Suppressor macrophage treated with lipopolysaccharide for 1 hour (primary cell): ENCODE data around the gene SPRR2D.

Experiments
- DNase-seq, 3 donors: peaks; one replicate each; pipeline ENCODE4 v3.0.0-alpha.2; 2020 to 2022

The SPRR2D gene

DNA sequence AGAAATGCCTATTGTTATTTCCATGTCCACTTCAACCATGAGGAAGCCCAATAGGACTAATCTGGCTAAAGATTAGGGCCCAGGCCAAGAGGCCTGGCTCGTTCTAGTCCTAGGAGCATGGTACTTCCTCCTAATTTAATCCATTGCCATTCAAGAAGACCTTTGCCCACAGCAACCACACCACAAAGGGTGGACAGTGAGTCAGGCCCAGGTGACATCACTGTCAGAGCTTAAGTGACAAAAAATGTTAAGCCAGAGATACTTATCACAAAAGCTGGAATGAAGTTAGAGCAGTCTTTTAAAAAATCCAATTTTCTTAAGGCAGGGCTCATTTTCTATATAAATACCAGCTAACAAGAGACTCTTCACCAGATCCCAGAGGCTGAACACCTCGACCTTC lies 39.5 kb downstream of the SPRR2D start, which contains the start of gene SPRR3:
SPRR3 (plus strand) TSS at position 368 of the 400 bp plus-strand sequence. CDS start 1,272 bp downstream, outside the sequence.
- DNase-seq: peak in 2 of 3 donors; percentile 26 to 35

DNA sequence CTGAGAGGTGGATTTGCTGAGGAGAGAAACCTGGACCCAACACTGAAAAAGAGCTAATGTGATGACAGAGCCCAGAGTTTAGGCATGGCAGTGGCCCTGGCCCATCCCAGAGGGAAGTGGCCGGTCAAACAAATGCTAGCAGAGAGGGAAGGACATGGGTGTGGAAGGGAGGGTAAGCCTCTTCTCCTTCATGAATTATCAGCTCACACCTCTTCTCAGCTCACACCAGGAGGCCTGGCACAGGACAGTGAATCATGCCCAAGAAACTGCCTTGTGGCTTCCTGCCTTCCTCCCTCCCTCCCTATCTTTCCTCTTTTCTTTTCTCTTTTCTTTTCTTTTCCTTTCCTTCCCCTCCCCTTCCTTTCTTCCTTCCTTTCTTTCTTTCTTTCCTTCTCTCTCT lies 40.6 kb downstream of the SPRR2D start:
- no peak for DNase-seq

DNA sequence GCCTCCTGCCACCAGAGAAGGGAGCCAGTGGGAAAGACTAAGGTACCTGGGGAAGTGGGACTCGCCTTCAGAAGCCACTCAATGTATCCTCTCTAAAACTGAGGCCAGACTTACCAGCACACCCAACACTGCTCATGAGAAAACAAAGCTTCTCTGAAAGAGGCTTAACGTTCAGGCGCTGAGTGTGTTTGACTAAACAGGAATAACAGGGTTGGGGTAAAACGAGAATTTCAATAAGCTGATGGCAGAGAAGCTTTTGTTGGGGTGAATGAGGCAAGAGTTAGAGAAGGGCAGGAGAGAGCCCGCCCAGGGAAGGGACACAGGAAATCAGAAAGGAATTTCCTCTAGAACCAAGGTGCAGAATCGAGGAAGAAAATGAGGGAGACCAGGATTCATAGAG lies 41.1 kb downstream of the SPRR2D start:
- no peak for DNase-seq

DNA sequence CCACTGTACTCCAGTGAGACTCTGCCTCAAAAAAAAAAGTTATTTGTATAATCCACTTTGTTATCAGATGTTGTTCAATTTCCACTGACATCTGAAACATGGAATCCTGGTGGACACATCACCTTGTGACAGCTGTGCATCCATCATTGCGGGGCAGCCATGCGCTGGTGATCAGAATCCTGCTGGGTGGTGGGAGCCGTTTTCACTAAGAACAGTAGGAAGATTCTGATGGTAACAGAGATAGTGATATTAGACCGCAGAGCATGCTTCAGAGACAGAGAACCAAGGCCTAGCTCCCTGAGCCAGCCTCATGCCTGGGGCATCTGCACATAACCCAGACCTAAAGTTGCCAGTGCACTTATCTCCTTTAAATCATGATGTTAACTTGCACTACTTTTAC lies 42.4 kb downstream of the SPRR2D start:
- DNase-seq: no peak

DNA sequence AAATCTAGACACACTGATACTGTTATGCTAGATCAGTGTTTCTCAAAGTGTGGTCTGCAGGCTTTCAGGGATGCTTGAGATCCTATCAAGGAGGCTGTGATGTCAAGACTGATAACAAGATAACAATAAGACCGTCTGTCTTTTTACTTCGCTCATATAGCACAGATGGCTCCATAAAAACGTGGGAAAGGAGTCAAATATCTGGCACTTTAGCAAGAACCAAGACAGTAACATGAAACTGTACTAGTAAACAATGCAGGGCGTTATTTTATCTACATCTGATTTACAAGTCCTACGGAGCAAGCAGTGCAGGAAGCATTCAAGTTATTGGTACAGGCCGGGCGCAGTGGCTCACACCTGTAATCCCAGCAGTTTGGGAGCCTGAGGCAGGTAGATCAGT lies 43.0 kb downstream of the SPRR2D start:
- no peak for DNase-seq

DNA sequence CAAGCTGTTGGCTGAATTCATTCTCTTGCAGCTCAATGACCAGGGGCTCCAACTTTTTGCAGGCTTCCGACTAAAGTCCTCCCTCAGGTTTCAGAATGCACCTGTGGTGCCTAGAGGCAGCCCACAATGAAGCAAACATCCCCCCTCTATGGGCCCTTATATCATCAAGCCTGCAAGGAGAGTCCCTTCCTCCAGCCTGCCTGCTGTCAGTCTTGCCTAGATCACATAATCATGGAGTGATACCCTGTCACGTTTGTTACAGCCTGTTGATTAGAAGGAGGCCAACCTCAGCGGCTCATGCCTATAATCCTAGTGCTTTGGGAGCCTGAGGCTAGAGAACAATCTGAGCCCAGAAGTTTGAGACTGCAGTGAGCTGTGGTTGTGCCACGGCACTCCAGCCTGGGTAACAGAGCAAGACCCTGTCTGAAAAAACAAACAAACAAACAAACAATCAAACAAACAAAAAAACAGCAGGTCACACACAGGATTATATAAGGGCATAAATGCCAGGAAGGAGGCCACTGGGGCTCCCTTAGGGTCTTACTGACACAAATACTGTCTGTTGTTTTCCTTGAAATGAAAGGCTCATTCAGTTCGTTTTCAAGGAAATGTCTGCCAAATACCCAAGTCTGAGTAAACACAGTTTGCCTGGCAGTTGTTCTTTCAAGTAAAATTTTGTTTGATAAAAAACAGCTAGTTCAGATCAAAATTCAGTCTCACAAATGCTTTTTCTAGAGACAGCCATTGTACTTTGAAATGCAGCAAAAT lies 44.1 kb downstream of the SPRR2D start:
- no peak for DNase-seq

DNA sequence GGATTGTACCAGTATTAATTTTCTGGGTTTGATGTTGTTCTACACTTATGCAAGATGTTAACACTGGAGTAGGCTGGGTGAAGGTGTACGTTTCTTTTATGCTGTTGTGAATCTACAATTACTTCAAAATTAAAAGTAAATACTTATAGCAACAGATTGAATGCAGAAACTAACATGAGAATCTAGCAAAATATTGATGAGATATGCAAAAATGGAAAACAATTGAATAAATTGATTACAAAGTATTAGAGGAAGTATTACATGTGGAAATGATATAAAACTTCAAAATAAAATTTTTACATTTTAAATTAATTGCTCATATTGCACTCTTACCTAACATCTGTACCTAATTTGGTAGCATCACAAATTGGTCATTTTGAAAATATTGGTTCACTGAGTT lies 45.1 kb downstream of the SPRR2D start:
- no peak for DNase-seq

DNA sequence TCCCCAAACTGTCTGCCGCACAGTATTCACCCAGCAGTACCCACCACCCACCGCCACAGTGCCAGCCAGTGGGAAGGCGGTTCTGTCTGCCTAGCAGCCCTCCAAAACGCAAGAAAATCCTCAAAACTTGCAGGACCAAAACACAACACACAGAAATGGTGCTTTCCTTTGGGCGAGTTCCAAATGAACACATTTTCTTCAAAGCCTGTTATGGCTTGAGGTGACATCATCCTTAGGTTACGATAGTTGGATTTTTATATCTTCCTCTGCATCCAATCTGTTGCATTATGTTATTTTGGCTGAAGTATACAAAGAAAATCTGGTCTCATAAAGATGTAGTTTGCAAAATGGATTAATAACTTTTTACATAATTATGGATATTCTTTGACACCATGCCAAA lies 47.7 kb downstream of the SPRR2D start:
- no peak for DNase-seq
